MM.1S (cell line): Measurements from ENCODE around the gene SNCA.

Experiments
- EZH2 ChIP-seq: fragments of 300-600 bp; sonication (generic); optimal IDR thresholded peaks from 2 replicates; pipeline ENCODE3; 2017; ENCODE audit warnings: low read depth, mild to moderate bottlenecking, antibody characterized with exemption, low read length, mixed read lengths
- EZH2phosphoT487 ChIP-seq: fragments of 300-600 bp; sonication (generic); IDR thresholded peaks from 2 replicates; pipeline ENCODE4 v1.6.1; 2018; ENCODE audit warnings: antibody characterized with exemption, low read length
- TF ChIP-seq, protein P1 (sequence below): fragments of 300-600 bp; sonication (generic); IDR thresholded peaks from 2 replicates; pipeline ENCODE4 v1.5.1; 2016; ENCODE audit warnings: antibody characterized with exemption, low read length, mixed read lengths

GRCh38 chr4:89767924-89768323 lies 69.0 kb downstream of the SNCA start:
- TF ChIP-seq, protein P1, sequence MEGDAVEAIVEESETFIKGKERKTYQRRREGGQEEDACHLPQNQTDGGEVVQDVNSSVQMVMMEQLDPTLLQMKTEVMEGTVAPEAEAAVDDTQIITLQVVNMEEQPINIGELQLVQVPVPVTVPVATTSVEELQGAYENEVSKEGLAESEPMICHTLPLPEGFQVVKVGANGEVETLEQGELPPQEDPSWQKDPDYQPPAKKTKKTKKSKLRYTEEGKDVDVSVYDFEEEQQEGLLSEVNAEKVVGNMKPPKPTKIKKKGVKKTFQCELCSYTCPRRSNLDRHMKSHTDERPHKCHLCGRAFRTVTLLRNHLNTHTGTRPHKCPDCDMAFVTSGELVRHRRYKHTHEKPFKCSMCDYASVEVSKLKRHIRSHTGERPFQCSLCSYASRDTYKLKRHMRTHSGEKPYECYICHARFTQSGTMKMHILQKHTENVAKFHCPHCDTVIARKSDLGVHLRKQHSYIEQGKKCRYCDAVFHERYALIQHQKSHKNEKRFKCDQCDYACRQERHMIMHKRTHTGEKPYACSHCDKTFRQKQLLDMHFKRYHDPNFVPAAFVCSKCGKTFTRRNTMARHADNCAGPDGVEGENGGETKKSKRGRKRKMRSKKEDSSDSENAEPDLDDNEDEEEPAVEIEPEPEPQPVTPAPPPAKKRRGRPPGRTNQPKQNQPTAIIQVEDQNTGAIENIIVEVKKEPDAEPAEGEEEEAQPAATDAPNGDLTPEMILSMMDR, result no peak
- TF ChIP-seq EZH2phosphoT487, result no peak
- no peak for TF ChIP-seq EZH2
